GM18498 (cell line): ENCODE data around the gene NIPBL.
"Not testable (repeated sequence)": the region's sequence is repeated elsewhere in the genome, so short reads cannot be mapped to it uniquely, and the experiment has no call there.

Experiments
- ATAC-seq: cut with Tn5 transposase; IDR thresholded peaks from one replicate; pipeline ENCODE4 v1.9.1; 2021; ENCODE audit warnings: mild to moderate bottlenecking, moderate library complexity; ENCODE audit not compliant: unreplicated experiment

NIPBL gene

DNA sequence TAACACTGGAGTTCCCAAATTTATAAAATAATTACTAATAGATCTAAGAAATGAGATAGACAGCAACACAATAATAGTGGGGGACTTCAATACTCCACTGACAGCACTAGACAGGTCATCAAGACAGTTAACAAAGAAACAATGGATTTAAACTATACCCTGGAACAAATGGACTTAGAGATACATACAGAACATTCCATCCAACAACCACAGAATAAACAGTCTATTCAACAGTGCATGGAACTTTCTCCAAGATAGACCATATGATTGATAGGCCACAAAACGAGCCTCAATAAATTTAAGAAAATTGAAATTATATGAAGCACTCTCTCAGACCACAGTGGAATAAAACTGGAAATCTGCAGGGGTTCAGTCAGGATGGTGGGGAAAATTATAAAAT, 209.5 kb downstream of the NIPBL start:
- not testable (repeated sequence) for ATAC-seq

DNA sequence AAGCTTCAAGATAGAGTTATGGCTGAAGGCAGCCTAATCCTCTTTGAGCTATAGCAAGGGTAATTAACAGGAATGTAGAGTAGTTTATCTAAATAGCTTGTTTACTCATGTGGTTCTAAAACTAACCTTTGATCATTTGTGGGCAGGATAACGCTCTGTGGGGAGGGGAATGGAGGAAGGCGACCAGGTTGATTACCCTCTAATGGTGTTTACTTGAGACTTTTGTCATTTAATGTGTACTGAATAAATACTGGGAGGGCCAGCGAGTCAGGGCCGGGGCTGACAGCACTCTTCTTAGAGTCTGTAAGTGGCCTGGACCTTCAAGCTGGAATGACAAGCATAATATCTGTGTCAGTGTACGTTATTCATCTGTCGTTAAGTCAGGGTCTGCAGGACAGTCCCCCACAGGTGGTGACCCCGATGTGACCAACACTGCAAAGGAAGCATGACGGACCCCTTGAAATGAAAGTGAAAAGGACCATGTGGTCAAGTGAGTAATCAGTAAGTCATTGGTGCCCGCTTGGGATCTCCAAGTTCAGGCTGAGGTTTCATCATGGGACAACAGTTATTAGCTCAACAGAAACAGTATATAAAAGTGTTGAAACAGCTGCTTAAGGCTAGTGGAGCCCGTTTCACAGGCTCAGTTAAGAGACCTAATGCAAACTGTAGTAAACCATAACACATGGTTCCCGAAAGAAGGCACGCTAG, 210.1 kb downstream of the NIPBL start:
- ATAC-seq: no peak

DNA sequence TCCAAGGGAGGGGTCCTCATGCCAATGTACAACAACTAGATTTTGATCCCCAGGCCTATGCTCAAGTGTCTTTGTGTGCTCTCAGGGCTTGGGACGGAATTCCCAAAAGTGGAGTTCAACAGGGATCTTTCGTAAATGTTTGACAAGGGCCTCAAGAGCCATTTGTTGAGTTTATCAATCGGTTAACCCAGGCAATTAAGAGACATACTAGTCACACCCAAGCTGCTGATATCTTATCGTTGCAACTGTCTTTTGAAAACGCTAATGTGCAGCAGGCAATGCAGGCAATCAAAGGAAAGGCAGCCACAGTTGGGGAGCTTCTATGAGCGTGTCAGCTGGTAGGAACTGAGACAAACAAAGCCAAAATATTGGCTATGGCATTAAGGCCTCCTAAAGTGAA, 211.4 kb downstream of the NIPBL start:
- ATAC-seq: no peak

DNA sequence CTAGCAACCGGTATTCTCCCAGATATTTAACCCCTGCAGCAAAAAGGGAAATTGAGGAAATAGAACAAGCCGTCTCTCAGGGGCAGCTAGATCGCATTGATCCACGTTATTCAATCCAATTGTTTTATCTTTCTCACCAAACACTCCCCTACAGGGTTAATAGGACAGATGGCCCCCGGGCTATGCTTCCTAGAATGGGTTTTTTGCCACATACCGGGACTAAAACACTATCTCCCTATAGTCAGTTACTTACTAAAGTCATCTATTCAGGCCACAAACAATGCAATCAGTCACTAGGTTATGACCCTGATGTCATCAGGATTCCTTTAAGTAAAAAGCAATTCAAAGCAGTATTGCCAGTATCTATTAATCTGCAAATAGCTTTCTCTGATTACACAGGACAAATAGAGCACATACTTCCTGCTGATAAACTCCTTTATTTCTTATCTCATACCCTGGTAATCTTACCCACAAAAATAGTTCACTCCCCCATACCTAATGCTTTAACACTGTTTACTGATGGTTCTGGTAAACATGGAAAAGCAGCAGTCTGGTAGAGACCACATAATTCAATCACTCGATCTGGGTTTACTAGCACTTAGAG, 213.7 kb downstream of the NIPBL start:
- ATAC-seq: no peak

DNA sequence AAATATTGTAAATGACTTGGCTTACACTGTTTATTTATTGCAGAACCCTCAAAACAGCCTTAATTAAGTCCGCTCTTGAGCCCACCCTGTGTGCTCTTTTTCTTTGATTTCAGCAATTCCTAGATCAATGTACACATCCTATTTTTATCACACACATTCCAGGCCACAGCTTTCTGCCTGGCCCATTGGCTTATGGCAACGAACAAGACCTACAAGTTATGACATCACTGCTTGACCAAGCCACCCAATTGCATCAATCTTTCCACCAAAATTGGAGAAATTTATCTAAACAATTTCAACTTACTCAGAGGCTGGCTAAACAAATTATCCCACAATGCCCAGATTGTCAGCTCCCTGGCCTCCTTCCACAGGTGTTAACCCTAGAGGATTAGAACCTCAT, 214.2 kb downstream of the NIPBL start:
- no peak for ATAC-seq

DNA sequence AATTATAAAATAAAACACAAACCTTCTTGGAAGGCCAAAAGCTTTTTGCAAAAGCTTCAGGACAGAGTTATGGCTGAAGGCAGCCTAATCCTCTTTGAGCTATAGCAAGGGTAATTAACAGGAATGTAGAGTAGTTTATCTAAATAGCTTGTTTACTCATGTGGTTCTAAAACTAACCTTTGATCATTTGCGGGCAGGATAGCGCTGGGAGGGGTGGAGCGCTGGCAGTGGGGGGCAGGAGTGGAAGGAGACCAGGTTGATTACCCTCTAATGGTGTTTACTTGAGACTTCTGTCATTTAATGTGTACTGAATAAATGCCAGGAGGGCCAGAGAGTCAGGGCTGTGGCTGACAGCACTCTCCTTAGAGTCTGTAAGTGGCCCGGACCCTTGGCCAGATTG, 217.2 kb downstream of the NIPBL start:
- not testable (repeated sequence) for ATAC-seq

DNA sequence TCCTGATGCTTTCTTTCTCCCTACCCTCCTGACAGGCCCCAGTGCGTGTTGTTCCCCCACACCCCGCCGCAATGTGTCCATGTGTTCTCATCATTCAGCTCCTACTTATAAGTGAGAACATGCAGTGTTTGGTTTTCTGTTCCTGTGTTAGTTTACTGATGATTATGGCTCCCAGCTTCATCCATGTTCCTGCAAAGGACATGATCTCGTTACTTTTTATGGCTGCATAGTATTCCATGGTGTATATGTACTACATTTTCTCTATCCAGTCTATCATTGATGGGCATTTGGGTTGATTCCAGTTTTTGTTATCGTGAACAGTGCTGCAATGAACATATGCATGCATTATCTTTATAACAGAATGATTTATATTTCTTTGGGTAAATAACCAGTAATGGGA, 222.7 kb downstream of the NIPBL start:
- not testable (repeated sequence) for ATAC-seq

DNA sequence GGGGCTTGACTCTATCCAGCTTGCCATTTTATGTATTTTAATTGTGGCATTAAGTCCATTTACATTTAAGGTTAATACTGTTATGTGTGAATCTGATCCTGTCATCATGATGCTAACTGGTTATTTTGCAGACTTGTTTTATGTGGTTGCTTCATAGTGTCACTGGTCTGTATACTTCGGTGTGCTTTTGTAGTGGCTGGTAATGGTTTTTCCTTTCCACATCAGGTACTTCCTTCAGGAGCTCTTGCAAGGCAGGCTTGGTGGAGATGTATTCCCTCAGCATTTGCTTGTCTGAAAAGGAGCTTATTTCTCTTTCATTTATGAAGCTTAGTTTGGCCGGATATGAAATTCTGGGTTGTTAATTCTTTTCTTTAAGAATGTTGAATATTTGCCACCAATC, 226.7 kb downstream of the NIPBL start:
- ATAC-seq: no peak

DNA sequence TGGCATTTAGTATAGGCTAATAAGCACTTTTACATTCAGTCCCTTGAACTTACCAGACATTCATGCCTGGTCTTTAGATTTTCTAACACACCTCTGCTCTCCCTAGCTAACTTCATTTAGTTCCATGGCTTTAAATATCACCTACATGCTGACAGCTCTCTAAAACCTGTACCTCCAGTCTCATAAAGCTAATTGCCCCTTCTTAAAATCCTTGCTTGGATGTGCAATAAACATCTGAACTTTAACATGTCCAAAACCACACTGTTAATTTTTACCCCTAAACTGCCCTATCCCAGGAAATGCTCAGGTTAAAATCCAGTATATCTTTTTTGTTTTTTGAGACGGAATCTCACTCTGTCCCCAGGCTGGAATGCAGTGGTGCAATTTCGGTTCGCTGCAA, 232.8 kb downstream of the NIPBL start:
- no peak for ATAC-seq

DNA sequence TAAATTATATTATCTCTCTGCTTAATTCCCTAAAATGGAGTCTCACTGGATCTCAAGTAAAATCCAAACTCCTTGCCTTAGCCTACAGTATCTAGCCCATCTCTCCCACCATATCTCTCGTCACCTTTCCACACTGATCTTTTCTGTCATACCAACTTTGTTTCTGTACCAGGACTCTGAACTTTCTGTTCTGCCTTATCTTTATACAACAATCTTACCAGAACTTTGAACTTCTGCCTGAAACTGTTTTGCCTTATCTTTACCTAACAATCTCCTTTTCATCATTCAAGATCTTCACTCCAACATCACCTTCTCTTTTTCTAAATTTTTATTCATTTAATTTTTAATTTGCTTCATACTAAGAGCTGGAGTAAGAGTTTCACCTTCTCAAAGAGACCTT, 233.6 kb downstream of the NIPBL start:
- no peak for ATAC-seq

DNA sequence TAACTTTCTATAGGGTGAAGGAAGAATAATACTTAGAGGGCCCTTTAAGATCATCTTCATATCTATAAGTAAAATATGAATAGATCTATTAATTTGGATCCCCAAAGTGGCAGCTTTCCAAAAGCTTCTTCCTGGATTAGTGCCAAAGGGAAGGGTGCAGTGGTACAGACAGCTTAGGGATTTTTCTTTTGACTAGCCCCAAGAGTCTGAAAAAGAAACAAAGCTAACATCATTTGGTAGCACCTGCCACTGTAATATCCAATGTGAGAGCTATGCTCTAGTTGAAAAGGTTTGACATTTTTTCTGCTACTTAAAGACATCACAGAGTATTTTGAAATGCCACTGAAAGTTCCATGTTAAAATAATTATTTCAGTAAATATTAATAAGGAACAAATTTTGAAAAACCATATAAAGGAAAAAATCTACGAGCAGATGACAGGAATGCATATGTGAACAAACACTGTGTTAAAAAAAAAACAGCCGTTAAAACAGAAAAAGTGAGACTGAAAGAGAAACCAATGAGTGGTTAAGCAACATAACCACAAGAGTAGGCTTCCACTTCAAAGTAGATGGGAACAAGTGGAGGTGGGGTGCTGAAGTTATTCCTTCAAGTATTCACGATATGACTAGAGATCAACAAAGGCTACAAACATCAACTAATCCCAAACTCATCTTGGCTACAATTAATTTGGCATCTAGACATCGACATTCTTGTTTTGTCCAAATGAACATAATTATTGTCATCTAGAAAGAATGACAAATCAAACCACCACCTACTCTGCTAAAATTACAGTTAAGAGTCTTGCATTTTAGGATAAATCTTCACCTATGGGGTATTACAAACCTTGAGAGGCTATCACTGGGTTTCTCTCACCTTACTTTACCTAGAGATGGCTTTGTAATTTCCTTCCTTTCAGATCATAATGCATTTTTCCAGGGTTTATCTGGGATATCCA, 235.1 kb downstream of the NIPBL start:
- ATAC-seq: peak; percentile 85

DNA sequence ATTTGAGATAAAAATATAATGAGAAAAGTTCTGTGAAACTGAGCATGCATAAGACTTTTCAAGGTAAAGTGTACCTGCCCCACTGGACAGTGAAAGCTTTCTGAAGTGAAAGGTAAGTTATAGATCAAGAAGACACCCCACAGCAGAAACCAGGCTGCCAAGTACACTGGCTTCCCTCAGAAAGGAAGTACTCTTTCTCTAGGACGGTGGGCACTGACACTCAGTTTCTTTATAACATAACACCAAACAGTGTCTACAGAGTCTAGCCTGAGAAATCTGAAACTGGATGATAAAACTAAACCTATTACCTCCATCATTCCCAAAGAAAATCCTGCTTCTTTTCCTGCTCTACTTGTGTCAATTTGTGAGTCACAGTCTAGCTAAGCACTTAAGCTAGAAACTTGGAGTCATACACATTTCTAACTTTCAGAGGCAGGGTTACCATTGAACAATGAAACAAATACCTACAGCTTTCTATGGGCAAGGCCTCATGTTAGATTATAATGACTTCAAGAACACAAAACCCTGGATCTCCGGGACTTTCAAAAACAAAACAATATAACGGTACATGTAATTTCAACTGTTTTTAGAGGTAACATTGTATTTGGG, 235.9 kb downstream of the NIPBL start:
- peak; percentile 49 for ATAC-seq
